ENCODE measurements around the gene CORO6.

DNA sequence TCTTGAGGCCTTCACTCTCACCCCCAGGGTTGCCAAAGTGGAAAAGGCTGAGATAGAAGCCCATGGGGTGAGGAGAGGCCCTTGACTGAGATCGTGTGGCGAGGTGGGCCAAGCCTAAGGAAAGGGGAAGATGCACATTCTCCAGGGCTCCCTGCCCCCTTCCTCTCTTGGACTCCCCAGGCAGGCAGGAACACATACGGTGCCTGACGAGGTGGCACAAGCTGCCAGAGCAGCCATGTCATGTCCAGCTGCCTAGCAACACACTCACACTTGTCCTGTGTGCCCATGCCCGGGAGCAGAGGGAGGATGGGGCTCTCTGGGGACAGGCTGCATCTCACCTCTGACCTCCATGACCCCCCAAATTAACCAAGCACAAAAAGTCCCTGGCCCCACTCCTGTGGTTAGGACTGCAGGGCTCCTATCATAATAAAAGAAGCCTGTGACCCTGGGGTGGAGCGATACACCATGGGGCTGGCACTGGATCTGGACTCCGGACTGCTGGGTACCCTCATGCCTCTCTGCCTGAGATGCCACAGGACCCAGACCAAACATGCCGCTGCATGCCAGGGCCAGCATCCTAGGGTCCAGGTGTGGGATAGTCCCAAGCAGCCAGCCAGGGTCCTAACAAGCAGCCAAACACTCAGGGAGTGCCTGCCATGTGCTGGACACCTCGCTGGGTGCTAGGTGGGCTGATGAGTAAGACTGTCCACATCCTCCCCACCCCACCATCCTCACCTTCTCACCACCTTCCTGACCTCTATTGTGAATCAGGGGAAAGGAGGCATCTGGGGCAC is 35.8 kb downstream of the CORO6 start:
- no peak for TF ChIP-seq EZH2 (IDR thresholded peaks at IDR 0.05; ENCODE audit: borderline replicate concordance, insufficient read depth, low read depth, low read length, poor library complexity, severe bottlenecking)
- TF ChIP-seq, protein P1, sequence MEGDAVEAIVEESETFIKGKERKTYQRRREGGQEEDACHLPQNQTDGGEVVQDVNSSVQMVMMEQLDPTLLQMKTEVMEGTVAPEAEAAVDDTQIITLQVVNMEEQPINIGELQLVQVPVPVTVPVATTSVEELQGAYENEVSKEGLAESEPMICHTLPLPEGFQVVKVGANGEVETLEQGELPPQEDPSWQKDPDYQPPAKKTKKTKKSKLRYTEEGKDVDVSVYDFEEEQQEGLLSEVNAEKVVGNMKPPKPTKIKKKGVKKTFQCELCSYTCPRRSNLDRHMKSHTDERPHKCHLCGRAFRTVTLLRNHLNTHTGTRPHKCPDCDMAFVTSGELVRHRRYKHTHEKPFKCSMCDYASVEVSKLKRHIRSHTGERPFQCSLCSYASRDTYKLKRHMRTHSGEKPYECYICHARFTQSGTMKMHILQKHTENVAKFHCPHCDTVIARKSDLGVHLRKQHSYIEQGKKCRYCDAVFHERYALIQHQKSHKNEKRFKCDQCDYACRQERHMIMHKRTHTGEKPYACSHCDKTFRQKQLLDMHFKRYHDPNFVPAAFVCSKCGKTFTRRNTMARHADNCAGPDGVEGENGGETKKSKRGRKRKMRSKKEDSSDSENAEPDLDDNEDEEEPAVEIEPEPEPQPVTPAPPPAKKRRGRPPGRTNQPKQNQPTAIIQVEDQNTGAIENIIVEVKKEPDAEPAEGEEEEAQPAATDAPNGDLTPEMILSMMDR (IDR thresholded peaks at IDR 0.05): no peak
